ENCODE measurements around the gene SAP30BP.

The SAP30BP gene

DNA sequence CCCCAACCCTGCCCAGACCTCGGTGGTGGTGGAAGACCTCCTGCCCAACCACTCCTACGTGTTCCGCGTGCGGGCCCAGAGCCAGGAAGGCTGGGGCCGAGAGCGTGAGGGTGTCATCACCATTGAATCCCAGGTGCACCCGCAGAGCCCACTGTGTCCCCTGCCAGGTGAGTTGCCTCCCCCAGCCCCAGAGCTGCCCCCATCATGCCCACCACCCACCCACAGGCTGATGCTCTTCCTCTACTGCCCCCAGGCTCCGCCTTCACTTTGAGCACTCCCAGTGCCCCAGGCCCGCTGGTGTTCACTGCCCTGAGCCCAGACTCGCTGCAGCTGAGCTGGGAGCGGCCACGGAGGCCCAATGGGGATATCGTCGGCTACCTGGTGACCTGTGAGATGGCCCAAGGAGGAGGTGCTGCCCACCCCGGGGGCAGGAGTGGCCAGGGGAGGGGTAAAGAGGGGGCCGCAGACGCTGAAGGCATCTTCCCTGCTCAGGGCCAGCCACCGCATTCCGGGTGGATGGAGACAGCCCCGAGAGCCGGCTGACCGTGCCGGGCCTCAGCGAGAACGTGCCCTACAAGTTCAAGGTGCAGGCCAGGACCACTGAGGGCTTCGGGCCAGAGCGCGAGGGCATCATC is 89.4 kb downstream of the SAP30BP start:
- H3K4me2 ChIP-seq (ENCODE audit: low read length), result no peak overlapping the region
- no peak overlapping the region for H3K27ac ChIP-seq
- TF ChIP-seq, protein P1, sequence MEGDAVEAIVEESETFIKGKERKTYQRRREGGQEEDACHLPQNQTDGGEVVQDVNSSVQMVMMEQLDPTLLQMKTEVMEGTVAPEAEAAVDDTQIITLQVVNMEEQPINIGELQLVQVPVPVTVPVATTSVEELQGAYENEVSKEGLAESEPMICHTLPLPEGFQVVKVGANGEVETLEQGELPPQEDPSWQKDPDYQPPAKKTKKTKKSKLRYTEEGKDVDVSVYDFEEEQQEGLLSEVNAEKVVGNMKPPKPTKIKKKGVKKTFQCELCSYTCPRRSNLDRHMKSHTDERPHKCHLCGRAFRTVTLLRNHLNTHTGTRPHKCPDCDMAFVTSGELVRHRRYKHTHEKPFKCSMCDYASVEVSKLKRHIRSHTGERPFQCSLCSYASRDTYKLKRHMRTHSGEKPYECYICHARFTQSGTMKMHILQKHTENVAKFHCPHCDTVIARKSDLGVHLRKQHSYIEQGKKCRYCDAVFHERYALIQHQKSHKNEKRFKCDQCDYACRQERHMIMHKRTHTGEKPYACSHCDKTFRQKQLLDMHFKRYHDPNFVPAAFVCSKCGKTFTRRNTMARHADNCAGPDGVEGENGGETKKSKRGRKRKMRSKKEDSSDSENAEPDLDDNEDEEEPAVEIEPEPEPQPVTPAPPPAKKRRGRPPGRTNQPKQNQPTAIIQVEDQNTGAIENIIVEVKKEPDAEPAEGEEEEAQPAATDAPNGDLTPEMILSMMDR (IDR thresholded peaks at IDR 0.05), result no peak
- no peak overlapping the region for H2AFZ ChIP-seq
- H3K9me3 ChIP-seq (ENCODE audit: control insufficient read depth, low read length), result no peaks in the 10 kb centered on the region
- no peaks in the 10 kb centered on the region for H3K79me2 ChIP-seq
- no peak overlapping the region for H3K4me3 ChIP-seq (ENCODE audit: low read depth, low read length)
- H3K36me3 ChIP-seq (ENCODE audit: control insufficient read depth, insufficient read depth, low read length), result no peaks in the 10 kb centered on the region
- H3K27me3 ChIP-seq (ENCODE audit: control insufficient read depth, insufficient read depth, low read length), result no peaks in the 10 kb centered on the region
- peaks cover 14% of the 10 kb centered on the region for H3K4me1 ChIP-seq
- no peak overlapping the region for H3K9ac ChIP-seq

DNA sequence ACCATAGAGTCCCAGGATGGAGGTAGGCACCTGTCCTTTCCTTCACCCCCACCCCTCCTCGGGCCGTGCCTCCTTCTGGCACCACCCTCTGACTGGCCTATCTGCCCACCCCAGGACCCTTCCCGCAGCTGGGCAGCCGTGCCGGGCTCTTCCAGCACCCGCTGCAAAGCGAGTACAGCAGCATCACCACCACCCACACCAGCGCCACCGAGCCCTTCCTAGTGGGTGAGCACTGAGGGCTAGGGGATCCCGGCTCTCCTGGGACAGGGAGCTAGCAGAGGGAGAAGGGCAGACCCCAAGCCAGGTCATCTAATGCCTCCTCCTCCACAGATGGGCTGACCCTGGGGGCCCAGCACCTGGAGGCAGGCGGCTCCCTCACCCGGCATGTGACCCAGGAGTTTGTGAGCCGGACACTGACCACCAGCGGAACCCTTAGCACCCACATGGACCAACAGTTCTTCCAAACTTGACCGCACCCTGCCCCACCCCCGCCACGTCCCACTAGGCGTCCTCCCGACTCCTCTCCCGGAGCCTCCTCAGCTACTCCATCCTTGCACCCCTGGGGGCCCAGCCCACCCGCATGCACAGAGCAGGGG is 90.0 kb downstream of the SAP30BP start:
- Histone ChIP-seq H3K9me3 (ENCODE audit: control insufficient read depth, low read length) (no peaks in the 10 kb centered on the region), H3K4me2 (ENCODE audit: low read length) (no peak overlapping the region), H3K4me1 (peaks cover 14% of the 10 kb centered on the region), H3K36me3 (ENCODE audit: control insufficient read depth, insufficient read depth, low read length) (no peaks in the 10 kb centered on the region), H3K9ac (no peak overlapping the region), H3K4me3 (ENCODE audit: low read depth, low read length) (no peak overlapping the region), H3K79me2 (no peaks in the 10 kb centered on the region), H3K27me3 (ENCODE audit: control insufficient read depth, insufficient read depth, low read length) (no peaks in the 10 kb centered on the region), H2AFZ (no peak overlapping the region), H3K27ac (no peak overlapping the region)
- TF ChIP-seq, protein P1 (IDR thresholded peaks at IDR 0.05), result no peak

Measured in parathyroid adenoma (tissue), 2 donors.